WTC11 (cell line): Measurements from ENCODE around the gene GPC6. TPM values are rescaled to one million over a fixed set of nuclear protein-coding genes. Genes with fewer than 3 reads are reported as not detected.

ENCODE experiments used
- ATAC-seq: fragments of 200-7000 bp; cut with Tn5 transposase; 2 replicates; pipeline ENCODE4 v1.10.0; 2021; ENCODE audit warnings: mild to moderate bottlenecking, moderate library complexity
- CTCF ChIA-PET: fragments of 300-600 bp; sonication (Branson Sonifier 250); formaldehyde crosslinking; loops from one replicate; lab custom pipeline; 2021; ENCODE audit warnings: antibody characterized with exemption; lab: Charles Lee
- POLR2A ChIA-PET: fragments of 350-600 bp; sonication (Branson Sonifier 250); formaldehyde crosslinking; loops from one replicate; lab custom pipeline; 2021; ENCODE audit warnings: antibody characterized with exemption; lab: Charles Lee
- DNase-seq: peaks from one replicate; pipeline ENCODE4 v3.0.0; 2021; ENCODE audit warnings: low spot score
- H3K27ac Mint-ChIP-seq: 2 replicates; pipeline ENCODE4 v1.8.0; 2021; ENCODE audit warnings: mixed read lengths
- H3K27me3 Mint-ChIP-seq: 2 replicates; pipeline ENCODE4 v1.8.0; 2021; ENCODE audit warnings: low read depth, mild to moderate bottlenecking, moderate library complexity, mixed read lengths
- H3K36me3 Mint-ChIP-seq: 2 replicates; pipeline ENCODE4 v1.8.0; 2021; ENCODE audit warnings: mixed read lengths
- H3K4me1 Mint-ChIP-seq: 2 replicates; pipeline ENCODE4 v1.8.0; 2022; ENCODE audit warnings: mixed read lengths
- H3K4me3 Mint-ChIP-seq: 2 replicates; pipeline ENCODE4 v1.8.0; 2021; ENCODE audit warnings: mild to moderate bottlenecking, moderate library complexity, mixed read lengths
- H3K9me3 Mint-ChIP-seq: 2 replicates; pipeline ENCODE4 v1.8.0; 2021; ENCODE audit warnings: mixed read lengths
- CDX4 ChIP-seq: fragments of 250-450 bp; sonication (Bioruptor Pico); IDR thresholded peaks from 2 replicates; pipeline ENCODE4 v1.9.0; 2021; ENCODE audit warnings: moderate library complexity, mild to moderate bottlenecking, inconsistent platforms, borderline replicate concordance
- E2F5 ChIP-seq: sonication (generic); formaldehyde crosslinking; IDR thresholded peaks from 2 replicates; pipeline ENCODE4 v1.8.1; 2022; ENCODE audit warnings: mild to moderate bottlenecking, moderate library complexity, missing genetic modification reagents
- GTF2I ChIP-seq: fragments of 250-450 bp; sonication (Bioruptor Pico); conservative IDR thresholded peaks from 2 replicates; pipeline ENCODE4 v1.4.0; 2021; ENCODE audit warnings: mild to moderate bottlenecking
- HMGA2 ChIP-seq: fragments of 250-450 bp; sonication (Bioruptor Pico); IDR thresholded peaks from 2 replicates; pipeline ENCODE4 v1.4.0; 2021; ENCODE audit warnings: mild to moderate bottlenecking, moderate library complexity
- JAZF1 ChIP-seq: fragments of 250-450 bp; sonication (Bioruptor Pico); IDR thresholded peaks from 2 replicates; pipeline ENCODE4 v1.9.0; 2021; ENCODE audit warnings: moderate library complexity, mild to moderate bottlenecking, inconsistent platforms
- KAT7 ChIP-seq: sonication (generic); formaldehyde crosslinking; IDR thresholded peaks from 2 replicates; pipeline ENCODE4 v1.8.1; 2023; ENCODE audit warnings: missing genetic modification reagents, mild to moderate bottlenecking, borderline replicate concordance
- MXD4 ChIP-seq: fragments of 250-450 bp; sonication (Bioruptor Pico); IDR thresholded peaks from 2 replicates; pipeline ENCODE4 v1.8.0; 2021; ENCODE audit warnings: mild to moderate bottlenecking, moderate library complexity, borderline replicate concordance
- NFATC4 ChIP-seq: fragments of 250-450 bp; sonication (Bioruptor Pico); IDR thresholded peaks from 2 replicates; pipeline ENCODE4 v1.9.0; 2021; ENCODE audit warnings: mild to moderate bottlenecking
- NFE2L1 ChIP-seq: sonication (generic); formaldehyde crosslinking; IDR thresholded peaks from 2 replicates; pipeline ENCODE4 v1.8.1; 2023; ENCODE audit warnings: missing genetic modification reagents
- NFYB ChIP-seq: sonication (generic); formaldehyde crosslinking; conservative IDR thresholded peaks from 2 replicates; pipeline ENCODE4 v1.8.0; 2022; ENCODE audit warnings: low read depth, missing genetic modification reagents
- OVOL2 ChIP-seq: fragments of 250-450 bp; sonication (Bioruptor Pico); IDR thresholded peaks from 2 replicates; pipeline ENCODE4 v1.9.0; 2021; ENCODE audit warnings: mild to moderate bottlenecking, borderline replicate concordance
- PRDM15 ChIP-seq: sonication (generic); formaldehyde crosslinking; IDR thresholded peaks from 2 replicates; pipeline ENCODE4 v1.8.0; 2022; ENCODE audit warnings: missing genetic modification reagents
- PREB ChIP-seq: sonication (generic); formaldehyde crosslinking; IDR thresholded peaks from 2 replicates; pipeline ENCODE4 v1.8.1; 2022; ENCODE audit warnings: mild to moderate bottlenecking, missing genetic modification reagents, moderate library complexity, borderline replicate concordance
- SMAD3 ChIP-seq: sonication (generic); formaldehyde crosslinking; IDR thresholded peaks from 2 replicates; pipeline ENCODE4 v1.8.0; 2022; ENCODE audit warnings: missing genetic modification reagents, mild to moderate bottlenecking, borderline replicate concordance
- STAT6 ChIP-seq: sonication (generic); formaldehyde crosslinking; conservative IDR thresholded peaks from 2 replicates; pipeline ENCODE4 v1.8.1; 2023; ENCODE audit warnings: mild to moderate bottlenecking, low read depth, missing genetic modification reagents, moderate library complexity
- TEAD1 ChIP-seq: sonication (generic); formaldehyde crosslinking; IDR thresholded peaks from 2 replicates; pipeline ENCODE4 v1.8.0; 2022; ENCODE audit warnings: mild to moderate bottlenecking, missing genetic modification reagents
- TEAD4 ChIP-seq: sonication (generic); formaldehyde crosslinking; IDR thresholded peaks from 2 replicates; pipeline ENCODE4 v1.8.0; 2022; ENCODE audit warnings: mild to moderate bottlenecking, missing genetic modification reagents
- USF1 ChIP-seq: sonication (generic); formaldehyde crosslinking; IDR thresholded peaks from 2 replicates; pipeline ENCODE4 v1.8.0; 2022; ENCODE audit warnings: mild to moderate bottlenecking, missing genetic modification reagents
- ZBTB21 ChIP-seq: sonication (generic); formaldehyde crosslinking; IDR thresholded peaks from 2 replicates; pipeline ENCODE4 v1.8.1; 2023; ENCODE audit warnings: mild to moderate bottlenecking, missing genetic modification reagents, borderline replicate concordance
- ZNF317 ChIP-seq: sonication (generic); formaldehyde crosslinking; IDR thresholded peaks from 2 replicates; pipeline ENCODE4 v1.8.1; 2023; ENCODE audit warnings: low read depth, mild to moderate bottlenecking, moderate library complexity, missing genetic modification reagents, borderline replicate concordance
- ZNF512 ChIP-seq: sonication (generic); formaldehyde crosslinking; IDR thresholded peaks from 2 replicates; pipeline ENCODE4 v1.8.1; 2022; ENCODE audit warnings: missing genetic modification reagents, borderline replicate concordance
- total RNA-seq: library from RNA; stranded (reverse); gene quantifications from 3 replicates; pipeline ENCODE4 v1.2.3, GENCODE V29; 2021

Gene GPC6
- total RNA-seq, 1 experiment from 2014 or later: 19.5 TPM

- Mint-ChIP-seq H3K27me3 (no peaks in the 10 kb centered on the region), H3K4me1 (peaks cover 22% of the 10 kb centered on the region), H3K9me3 (no peaks in the 10 kb centered on the region), H3K27ac (no peak overlapping the region), H3K36me3 (no peaks in the 10 kb centered on the region), H3K4me3 (no peak overlapping the region)
- ChIA-PET POLR2A (no interaction called here), CTCF (no interaction called here)
- TF ChIP-seq CDX4 (CRISPR knock-in tag): no peak
- no peak for TF ChIP-seq OVOL2 (CRISPR knock-in tag)
- ATAC-seq: no peak; the same call in 1 of the 2 replicates
- no peak for DNase-seq
These were observed 524.5 kb downstream of the GPC6 start for GRCh38 chr13:93751117-93751516.

GRCh38 chr13:93752541-93752940 lies 525.9 kb downstream of the GPC6 start:
- H3K36me3 Mint-ChIP-seq: no peaks in the 10 kb centered on the region
- CTCF ChIA-PET: no interaction called here
- POLR2A ChIA-PET: interaction anchor here (0.5 kb wide), 1 partner anchor 73 kb away, joined by 4 read pairs; no protein-coding TSS in a partner anchor
- no peaks in the 10 kb centered on the region for H3K9me3 Mint-ChIP-seq
- H3K4me1 Mint-ChIP-seq: peaks cover 22% of the 10 kb centered on the region
- H3K27ac Mint-ChIP-seq: no peak overlapping the region
- no peak overlapping the region for H3K4me3 Mint-ChIP-seq
- no peak for DNase-seq
- no peaks in the 10 kb centered on the region for H3K27me3 Mint-ChIP-seq
- TF ChIP-seq SMAD3 (no peak), ZNF512 (CRISPR knock-in tag) (no peak), TEAD1 (no peak), GTF2I (no peak), MXD4 (CRISPR knock-in tag) (no peak), NFATC4 (CRISPR knock-in tag) (no peak), NFYB (CRISPR knock-in tag) (no peak), JAZF1 (CRISPR knock-in tag) (no peak), STAT6 (CRISPR knock-in tag) (no peak), PRDM15 (CRISPR knock-in tag) (no peak), KAT7 (no peak)
- TF ChIP-seq, all 79 proteins: peak for 0
- ATAC-seq: no peak

GRCh38 chr13:93753639-93754038 lies 527.0 kb downstream of the GPC6 start:
- ChIA-PET POLR2A (no interaction called here), CTCF (no interaction called here)
- Mint-ChIP-seq H3K4me1 (peaks cover 27% of the 10 kb centered on the region), H3K27me3 (no peaks in the 10 kb centered on the region), H3K27ac (no peak overlapping the region), H3K36me3 (no peaks in the 10 kb centered on the region), H3K9me3 (no peaks in the 10 kb centered on the region), H3K4me3 (no peak overlapping the region)
- DNase-seq (no peak), ATAC-seq (no peak)
- TF ChIP-seq HMGA2 (CRISPR knock-in tag): no peak
- no peak for TF ChIP-seq PREB (CRISPR knock-in tag)
- TF ChIP-seq ZNF317 (CRISPR knock-in tag): no peak
- no peak for TF ChIP-seq NFE2L1 (CRISPR knock-in tag)
- TF ChIP-seq TEAD4 (CRISPR knock-in tag): no peak
- TF ChIP-seq ZBTB21 (CRISPR knock-in tag): no peak
- no peak for TF ChIP-seq E2F5 (CRISPR knock-in tag)
- TF ChIP-seq USF1 (CRISPR knock-in tag): no peak
